IPS-18c (cell line): ENCODE results near the gene SLC15A5.

Experiments
- H3K4me3 ChIP-seq: 2 replicates; pipeline ENCODE4 v1.7.0; 2013; ENCODE audit warnings: low read depth, mild to moderate bottlenecking, low read length, moderate library complexity; ENCODE audit not compliant: insufficient read depth
- H3K9me3 ChIP-seq: one replicate; pipeline ENCODE4 v1.6.1; 2013; ENCODE audit warnings: mild to moderate bottlenecking, low read length, moderate library complexity; ENCODE audit not compliant: control insufficient read depth, insufficient read depth

SLC15A5 gene

GRCh38 chr12:16272222-16272621 lies 5.3 kb downstream of the SLC15A5 start:
- Histone ChIP-seq H3K9me3 (no peaks in the 10 kb centered on the region), H3K4me3 (no peak overlapping the region)

DNA sequence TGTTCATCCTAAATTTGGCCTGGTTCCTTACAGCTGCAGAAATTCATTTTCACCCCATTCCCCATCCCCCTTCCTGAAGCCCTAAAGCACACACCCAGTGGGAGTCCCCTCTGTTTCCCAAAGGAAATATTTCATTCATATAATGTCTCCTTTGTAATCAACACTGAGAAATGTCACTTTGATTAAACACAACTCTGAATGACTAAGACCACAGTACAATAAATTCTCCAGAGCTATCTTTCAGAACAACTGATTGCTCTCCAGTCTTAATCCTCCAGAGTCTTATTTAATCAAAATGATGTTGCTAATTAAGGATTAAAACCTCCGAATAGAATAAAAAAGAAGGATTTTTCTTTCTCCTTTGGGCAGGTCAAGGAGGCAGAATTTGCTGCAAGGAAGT lies 6.4 kb downstream of the SLC15A5 start:
- Histone ChIP-seq H3K4me3 (no peak overlapping the region), H3K9me3 (no peaks in the 10 kb centered on the region)

- Histone ChIP-seq H3K4me3 (no peak overlapping the region), H3K9me3 (no peaks in the 10 kb centered on the region)
Measured at GRCh38 chr12:16269946-16270345, 7.5 kb downstream of the SLC15A5 start.

DNA sequence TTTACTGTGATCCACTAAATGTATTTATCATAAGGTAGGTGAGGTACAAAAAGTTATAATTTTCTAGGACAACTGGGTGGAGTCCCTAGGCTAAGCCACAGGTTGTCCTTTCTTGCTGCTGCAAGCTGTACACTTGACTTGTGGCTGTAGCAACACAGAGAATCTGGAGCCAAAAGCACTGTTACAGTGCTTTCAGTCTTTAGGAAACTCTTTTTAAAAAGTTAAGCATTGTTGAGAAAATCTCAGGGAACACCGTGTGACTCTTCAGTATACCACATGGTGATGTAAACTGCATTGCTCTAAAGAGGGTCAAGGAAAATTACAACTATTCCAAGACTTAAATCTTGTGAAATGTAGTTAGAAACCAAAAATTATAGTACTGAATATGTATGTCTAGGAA lies 11.4 kb downstream of the SLC15A5 start:
- H3K4me3 ChIP-seq, result no peak overlapping the region
- no peaks in the 10 kb centered on the region for H3K9me3 ChIP-seq

- H3K9me3 ChIP-seq, result no peaks in the 10 kb centered on the region
- no peak overlapping the region for H3K4me3 ChIP-seq
Measured at GRCh38 chr12:16261944-16262475, 15.5 kb downstream of the SLC15A5 start.

- Histone ChIP-seq H3K9me3 (no peaks in the 10 kb centered on the region), H3K4me3 (no peak overlapping the region)
Measured at GRCh38 chr12:16260206-16260605, 17.3 kb downstream of the SLC15A5 start.

- no peak overlapping the region for H3K4me3 ChIP-seq
Measured at GRCh38 chr12:16258963-16259362, 18.5 kb downstream of the SLC15A5 start.

DNA sequence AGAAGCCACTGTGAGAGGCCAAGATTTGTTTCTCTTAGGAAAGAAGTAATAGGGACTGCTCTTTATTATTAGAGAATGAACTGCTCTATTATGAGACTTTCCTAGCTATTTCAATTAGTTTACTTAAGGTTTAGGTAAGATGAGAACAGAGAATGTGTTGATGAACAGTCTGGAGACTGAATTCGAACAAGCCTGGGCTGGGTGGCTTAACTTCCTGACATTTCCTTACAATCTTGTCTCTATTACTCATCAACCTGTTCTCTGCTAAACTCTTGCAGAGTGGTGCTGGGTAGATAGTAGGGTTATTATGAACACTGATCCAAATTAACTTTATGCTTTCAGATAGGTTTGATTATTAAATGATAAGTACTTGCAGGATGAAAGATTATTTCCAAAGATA lies 31.2 kb downstream of the SLC15A5 start:
- Histone ChIP-seq H3K9me3 (no peaks in the 10 kb centered on the region), H3K4me3 (no peak overlapping the region)

More at GRCh38 chr12:16258963-16259362, 18.5 kb downstream of the SLC15A5 start:
- no peaks in the 10 kb centered on the region for H3K9me3 ChIP-seq

DNA sequence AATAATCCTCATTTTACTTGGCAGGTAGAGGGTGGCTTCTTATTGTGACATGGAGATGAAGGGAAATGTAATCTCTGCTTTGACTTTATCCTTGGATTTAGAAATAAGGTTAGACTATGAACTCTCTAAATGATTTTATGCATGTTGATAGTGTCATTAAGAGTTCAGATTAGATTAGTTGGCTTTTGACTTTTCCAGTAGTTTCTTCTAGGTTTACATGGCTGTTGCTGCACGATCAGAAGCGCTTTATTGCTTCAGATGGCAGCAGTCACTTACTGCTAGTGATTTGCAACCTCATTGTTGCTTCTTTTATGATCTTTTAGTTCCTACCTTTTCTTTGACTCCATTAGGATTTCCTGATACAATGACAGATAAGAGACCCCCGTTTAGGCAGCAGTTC lies 32.3 kb downstream of the SLC15A5 start:
- H3K4me3 ChIP-seq, result no peak overlapping the region
- no peaks in the 10 kb centered on the region for H3K9me3 ChIP-seq

DNA sequence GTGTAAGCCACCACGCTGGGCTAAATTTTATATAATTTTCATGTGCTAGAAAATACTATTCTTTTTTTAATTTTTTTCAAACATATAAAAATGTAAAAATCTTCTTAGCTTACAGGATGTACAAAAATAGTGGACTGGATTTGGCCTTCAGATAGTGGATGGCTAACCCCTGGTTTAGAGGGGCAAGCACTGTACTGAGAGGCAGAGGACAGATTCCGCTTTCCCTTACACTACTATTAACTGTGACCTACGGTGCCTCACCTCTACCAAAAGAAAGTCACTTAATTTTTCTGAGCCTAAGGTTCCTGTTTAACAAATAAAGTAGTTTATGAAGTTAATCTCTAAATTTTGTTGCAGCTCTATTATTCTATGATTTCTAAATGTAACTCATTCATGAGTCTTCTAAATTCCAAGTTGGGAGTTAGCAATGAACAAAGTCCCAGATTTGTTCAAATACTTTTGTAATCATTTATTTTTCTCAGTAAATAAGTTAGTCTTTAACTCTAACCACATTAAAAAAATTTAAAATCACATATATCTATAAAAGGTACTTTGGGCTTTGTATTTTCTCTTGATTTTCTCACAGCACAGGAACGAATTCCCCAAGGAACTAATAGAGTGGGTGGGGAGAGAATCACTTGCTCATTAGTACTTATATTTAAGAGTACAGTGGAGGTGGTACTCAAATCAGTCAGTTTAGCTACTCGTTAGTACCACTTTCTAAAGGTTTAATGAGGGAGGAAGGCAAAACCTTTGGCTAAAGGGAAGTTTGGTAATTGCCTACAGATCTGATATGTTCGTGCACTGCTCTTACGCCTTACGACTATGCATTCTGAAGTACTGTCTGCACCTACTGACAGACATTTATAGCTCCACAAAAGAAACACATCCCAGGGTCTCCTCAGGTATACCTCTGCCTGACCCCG lies 33.7 kb downstream of the SLC15A5 start:
- H3K9me3 ChIP-seq, result no peaks in the 10 kb centered on the region
- no peak overlapping the region for H3K4me3 ChIP-seq

DNA sequence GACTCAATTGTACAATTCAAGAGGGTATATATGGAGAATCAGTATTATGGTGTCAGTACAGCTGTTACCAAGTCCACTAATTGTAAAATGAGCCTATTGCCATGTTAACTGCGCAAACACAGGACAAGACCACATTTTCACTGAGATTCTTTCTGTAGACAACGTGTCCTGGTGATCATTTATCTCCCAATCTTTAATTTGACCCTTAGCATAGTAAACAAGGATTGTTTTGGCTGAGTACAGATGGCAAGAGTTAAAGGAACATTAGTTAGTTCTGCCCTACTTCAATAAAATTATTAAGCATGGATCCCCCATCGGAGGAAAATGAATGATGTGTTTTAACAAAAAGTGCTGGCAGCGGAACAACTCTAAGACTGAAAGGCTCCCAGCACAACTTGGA lies 36.1 kb downstream of the SLC15A5 start:
- Histone ChIP-seq H3K9me3 (no peaks in the 10 kb centered on the region), H3K4me3 (no peak overlapping the region)

DNA sequence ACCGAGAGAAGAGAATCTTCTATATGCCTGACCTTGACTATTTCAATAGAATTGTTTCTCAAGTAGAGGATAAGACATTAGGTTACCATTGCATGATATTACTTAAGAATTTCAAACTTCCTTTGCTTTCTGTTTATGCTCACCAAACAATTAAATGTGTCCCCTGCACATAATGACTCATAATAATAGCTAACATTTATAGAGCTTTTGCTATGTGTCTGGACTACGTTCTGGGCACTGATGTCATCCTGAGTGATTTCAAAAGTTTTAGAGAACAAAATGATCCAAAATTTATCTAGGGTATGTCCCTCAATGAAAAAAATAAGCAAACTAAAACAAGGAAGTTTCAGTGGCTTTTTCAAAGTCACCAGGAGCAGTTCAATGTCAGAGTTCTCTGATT lies 38.8 kb downstream of the SLC15A5 start:
- no peak overlapping the region for H3K4me3 ChIP-seq
- H3K9me3 ChIP-seq, result no peaks in the 10 kb centered on the region

DNA sequence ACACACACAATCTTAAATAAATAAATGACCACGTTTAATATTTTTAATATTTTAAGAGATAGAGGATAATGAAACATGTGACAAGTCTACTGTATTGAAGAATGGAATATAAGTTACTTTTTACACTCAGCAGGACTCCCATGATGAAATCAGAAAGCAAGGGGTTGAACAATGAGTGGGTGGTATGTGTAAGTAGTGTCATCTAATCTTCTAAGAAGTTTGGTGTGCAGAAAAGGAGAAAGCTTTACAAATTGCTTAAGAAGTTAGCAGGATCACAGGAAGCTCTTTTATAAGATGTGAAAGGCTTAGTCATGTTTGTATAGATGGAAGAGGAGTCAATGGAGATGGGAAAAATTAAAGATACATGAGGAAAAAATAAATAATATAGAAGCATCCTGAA lies 47.8 kb downstream of the SLC15A5 start:
- Histone ChIP-seq H3K9me3 (no peaks in the 10 kb centered on the region), H3K4me3 (no peak overlapping the region)

DNA sequence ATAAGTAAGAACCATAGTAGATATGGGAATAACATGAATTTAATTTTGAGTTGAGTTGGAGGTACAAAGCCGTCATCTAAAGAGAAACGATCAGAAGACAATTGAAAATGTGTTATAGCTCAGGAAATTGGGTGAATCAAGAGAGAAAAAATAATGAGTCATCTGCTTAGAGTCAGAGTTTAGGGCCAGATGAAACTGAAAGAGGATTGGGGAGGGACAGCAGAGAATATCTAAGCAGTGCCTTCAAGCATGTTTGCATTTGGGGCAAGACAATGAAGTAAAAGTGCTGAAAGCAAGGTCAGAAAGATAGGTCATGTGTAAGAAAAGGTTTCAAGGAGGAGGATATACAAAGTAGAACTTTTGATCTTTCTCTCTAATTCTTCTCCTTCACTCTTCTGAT lies 49.4 kb downstream of the SLC15A5 start:
- Histone ChIP-seq H3K4me3 (no peak overlapping the region), H3K9me3 (no peaks in the 10 kb centered on the region)

GRCh38 chr12:16225692-16226091 lies 51.8 kb downstream of the SLC15A5 start:
- no peak overlapping the region for H3K4me3 ChIP-seq
- no peaks in the 10 kb centered on the region for H3K9me3 ChIP-seq

GRCh38 chr12:16224196-16224595 lies 53.3 kb downstream of the SLC15A5 start:
- H3K4me3 ChIP-seq, result no peak overlapping the region
- no peaks in the 10 kb centered on the region for H3K9me3 ChIP-seq

DNA sequence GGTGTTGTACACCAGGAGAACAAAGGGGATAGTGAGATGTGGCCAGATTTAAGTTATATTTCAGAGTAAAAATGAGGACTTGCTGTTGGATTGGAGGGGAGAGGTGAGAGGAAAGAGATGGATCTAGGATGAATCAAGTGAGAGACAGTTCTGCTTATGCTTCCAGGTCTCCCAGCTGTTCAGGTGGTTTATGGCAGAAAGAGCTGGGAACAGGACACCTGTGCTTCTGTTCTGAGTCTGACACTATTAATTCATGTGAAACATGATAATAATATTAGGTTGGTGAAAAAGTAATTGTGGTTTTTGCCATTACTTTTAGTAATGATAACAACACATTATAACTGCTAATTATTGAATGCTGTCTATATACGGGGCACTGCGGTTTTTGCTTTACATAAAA lies 55.7 kb downstream of the SLC15A5 start:
- H3K4me3 ChIP-seq, result no peak overlapping the region
- no peaks in the 10 kb centered on the region for H3K9me3 ChIP-seq

DNA sequence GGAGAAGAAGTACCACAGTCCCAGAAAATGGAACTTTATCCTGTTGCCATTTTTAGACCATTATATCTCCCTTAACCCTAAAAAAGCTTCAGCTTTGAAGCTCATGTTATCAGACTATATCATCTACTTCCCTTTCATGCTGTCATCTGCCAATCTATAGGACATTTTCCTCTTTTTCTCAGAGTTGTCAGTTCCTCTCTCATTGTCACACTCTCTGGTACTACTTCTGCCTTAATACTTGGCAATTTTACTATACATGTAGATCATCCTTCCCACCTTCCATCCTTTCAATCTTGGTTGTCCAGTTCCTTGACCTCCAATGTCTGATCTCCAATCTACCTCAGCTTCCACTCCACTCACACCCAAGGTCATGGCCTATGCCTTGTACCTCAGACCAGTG lies 57.4 kb downstream of the SLC15A5 start:
- H3K4me3 ChIP-seq, result no peak overlapping the region

More for the DNA sequence above, 57.4 kb downstream of the SLC15A5 start:
- H3K9me3 ChIP-seq, result no peaks in the 10 kb centered on the region
